Fibroblast of skin of left quadriceps (primary cell): ENCODE measurements around the gene SHB.
A peak's percentile ranks its signal among the peaks of the same experiment; 100 is the strongest.
"Not testable (repeated sequence)": the region's sequence is repeated elsewhere in the genome, so short reads cannot be mapped to it uniquely, and the experiment has no call there.

ENCODE experiments used
- DNase-seq, 2 experiments: peaks; one replicate each; pipeline ENCODE4 v3.0.0-alpha.2; 2013; ENCODE audit warnings: low read depth in 2 of 2

SHB gene

DNA sequence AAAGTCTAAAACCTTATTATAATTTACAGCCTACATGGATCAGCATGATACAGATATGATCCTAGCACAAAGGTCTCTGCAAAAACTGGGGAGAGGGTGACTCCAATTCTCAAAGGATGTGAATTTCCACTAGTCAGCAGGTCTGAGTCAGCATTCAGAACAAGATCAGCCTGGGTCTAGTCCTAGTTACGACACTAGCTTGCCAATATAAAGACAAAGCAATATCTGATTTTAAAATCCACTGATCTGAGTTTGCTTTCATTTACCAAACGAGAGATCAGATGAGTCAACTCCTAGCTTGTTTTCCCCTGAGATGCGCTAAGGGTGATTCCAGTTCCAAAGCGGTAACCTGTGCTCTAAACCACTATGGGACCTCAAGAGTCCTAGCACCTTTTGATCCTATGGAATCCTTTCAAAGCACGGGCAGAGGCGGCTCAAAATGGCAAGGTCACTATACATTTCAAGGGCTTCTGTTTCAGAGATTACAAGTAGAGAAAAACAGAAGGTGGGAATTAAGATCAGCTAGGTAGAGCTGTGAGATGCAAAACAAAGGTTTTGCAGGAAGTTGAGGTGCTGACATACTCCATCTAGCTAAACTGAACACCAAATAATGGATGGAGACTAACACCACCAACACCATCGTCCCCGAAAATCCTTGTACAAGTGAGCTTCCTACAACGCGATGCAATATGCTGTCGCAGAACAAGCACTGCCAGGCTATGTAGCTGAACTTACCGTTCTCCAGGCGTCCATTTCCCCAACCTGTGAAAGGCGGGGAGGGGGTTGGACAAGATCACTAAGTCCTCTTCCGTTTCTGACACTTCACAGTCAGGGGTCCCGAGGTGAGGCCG lies 166.0 kb downstream of the SHB start:
- no peak for DNase-seq

DNA sequence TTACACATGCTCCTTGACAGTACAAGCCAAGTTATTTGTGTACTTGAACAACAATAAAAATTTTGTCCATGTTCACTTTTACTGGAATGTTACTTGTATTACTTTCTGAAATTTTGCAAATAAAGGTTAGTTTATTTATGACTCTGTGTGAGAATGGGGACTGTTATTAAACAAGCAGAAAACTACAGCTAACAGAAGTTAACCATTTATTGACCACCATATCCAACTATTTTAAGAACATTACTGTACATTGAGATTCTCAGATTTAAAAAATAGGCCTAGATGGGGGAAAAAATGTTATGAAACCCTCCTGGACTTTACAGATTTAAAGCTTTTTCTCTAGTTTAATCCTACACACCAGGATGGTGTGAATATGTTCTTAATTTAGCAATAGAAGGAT lies 166.9 kb downstream of the SHB start:
- DNase-seq = no peak

DNA sequence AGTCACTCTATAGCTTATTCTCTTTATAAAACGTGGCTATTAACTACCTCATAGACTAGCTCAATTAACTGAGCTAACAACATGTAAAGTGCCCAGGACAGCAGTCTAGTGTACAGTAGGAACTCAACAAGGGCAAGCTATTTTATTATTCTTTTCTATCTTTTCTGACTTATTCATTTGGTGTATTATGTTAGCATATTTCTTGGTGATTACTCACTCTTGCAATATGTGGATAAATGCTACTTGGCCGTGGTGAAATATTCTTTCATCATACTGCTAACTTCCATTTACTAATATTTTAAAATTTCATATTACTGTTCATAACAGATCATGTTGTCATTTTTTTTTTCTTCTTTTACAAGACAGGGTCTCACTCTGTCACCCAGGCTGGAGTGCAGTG lies 170.0 kb downstream of the SHB start:
- DNase-seq = peak in 1 of 2 experiments; percentile 13

DNA sequence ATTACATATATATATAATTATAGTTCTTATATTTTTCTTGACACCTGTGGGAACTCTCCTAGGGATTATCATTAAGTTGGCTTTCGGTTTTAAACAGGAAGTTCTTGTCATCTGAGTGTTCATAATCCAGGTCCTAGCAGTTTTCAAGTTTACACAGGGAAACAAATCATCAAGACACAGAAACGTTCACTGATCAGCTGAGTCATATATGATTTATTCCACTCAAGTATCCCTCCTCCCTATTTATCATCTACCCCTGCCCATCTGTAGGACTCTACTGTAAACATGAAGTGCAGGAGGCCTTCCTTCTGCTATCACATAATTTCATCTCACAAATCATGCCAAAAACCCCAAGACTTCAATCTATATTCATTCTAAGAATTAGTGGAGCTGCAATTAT lies 171.4 kb downstream of the SHB start:
- DNase-seq = no peak

DNA sequence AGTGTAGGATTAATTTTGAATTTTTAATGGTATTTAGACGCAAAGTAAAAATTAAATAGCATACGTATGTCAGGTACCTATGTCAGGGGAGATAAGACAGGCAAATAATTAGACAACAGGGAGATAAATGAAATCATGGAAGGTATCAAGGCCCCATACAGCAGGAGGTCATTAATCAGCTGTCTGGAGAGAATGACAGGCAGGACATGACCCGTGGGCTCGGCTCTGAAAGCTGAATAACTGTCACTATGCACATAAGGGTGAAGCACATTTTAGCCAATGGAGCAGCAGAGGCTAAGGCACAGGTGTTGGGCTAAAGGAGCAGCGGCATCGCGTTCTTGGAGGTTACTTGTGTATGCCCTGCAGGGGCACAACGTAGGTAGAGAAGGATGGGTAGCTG lies 177.0 kb downstream of the SHB start:
- DNase-seq = no peak

DNA sequence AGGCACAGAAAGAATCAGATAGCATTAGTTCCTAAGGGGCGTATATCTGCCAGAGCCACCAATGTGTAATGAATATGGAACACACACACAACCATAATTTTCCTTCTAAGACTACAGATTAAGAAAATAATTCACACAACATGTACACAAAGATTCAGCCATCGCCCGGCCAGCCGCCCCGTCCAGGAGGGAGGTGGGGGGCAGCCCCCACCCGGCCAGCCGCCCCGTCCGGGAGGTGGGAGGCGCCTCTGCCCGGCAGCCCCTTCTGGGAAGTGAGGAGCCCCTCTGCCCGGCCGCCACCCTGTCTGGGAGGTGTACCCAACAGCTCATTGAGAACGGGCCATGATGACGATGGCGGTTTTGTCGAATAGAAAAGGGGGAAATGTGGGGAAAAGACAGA lies 178.0 kb downstream of the SHB start:
- DNase-seq = not testable (repeated sequence)

- no peak for DNase-seq
Measured at GRCh38 chr9:37889536-37889935, 179.5 kb downstream of the SHB start.

GRCh38 chr9:37887977-37888583 lies 180.9 kb downstream of the SHB start:
- DNase-seq = not testable (repeated sequence)

GRCh38 chr9:37880916-37881479 lies 188.0 kb downstream of the SHB start:
- DNase-seq = no peak

GRCh38 chr9:37876376-37876775 lies 192.7 kb downstream of the SHB start:
- DNase-seq = no peak

GRCh38 chr9:37873955-37874354 lies 195.1 kb downstream of the SHB start:
- no peak for DNase-seq

DNA sequence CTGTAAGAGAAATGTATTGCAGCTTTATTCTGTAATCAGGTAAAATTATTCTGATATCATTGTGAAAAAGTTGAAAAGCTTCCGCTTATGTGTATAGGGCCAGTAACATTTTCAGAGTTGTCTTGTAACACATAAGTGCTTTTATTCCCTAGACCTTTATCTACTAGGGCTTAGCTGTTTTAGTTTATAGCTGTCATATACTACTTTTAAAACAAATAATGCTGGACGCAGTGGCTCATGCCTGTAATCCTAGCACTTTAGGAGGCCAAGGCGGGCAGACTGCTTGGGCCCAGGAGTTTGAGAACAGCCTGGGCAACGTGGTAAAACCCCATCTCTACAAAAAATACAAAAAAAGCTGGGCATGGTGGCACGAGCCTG lies 198.2 kb downstream of the SHB start:
- no peak for DNase-seq

- DNase-seq = no peak
Measured at GRCh38 chr9:37870081-37870798, 198.8 kb downstream of the SHB start.
